HG03442 (cell line): ENCODE results near the gene AFMID.
"Not testable (repeated sequence)": the region's sequence is repeated elsewhere in the genome, so short reads cannot be mapped to it uniquely, and the experiment has no call there.

Experiments used
- ATAC-seq: cut with Tn5 transposase; IDR thresholded peaks from one replicate; pipeline ENCODE4 v1.9.1; 2021; ENCODE audit warnings: mild to moderate bottlenecking, moderate library complexity; ENCODE audit not compliant: unreplicated experiment

Gene AFMID

GRCh38 chr17:78219396-78220150 is 32.4 kb downstream of the AFMID start:
- no peak for ATAC-seq

GRCh38 chr17:78223061-78223460 is 35.9 kb downstream of the AFMID start:
- ATAC-seq, result no peak

DNA sequence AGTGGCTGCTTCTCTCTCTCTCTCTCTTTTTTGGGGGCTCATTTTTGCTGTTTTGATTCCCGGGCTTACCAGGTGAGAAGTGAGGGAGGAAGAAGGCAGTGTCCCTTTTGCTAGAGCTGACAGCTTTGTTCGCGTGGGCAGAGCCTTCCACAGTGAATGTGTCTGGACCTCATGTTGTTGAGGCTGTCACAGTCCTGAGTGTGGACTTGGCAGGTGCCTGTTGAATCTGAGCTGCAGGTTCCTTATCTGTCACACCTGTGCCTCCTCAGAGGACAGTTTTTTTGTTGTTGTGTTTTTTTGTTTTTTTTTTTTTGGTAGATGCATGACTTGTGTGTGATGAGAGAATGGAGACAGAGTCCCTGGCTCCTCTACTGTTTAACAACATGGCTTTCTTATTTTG is 36.6 kb downstream of the AFMID start:
- ATAC-seq, result no peak

GRCh38 chr17:78224231-78225087 is 37.3 kb downstream of the AFMID start:
- no peak for ATAC-seq

- ATAC-seq, result no peak
Measured at GRCh38 chr17:78225088-78225865, 38.1 kb downstream of the AFMID start.

- no peak for ATAC-seq
Measured at GRCh38 chr17:78226055-78226758, 39.0 kb downstream of the AFMID start.

GRCh38 chr17:78226759-78227454 is 39.7 kb downstream of the AFMID start:
- no peak for ATAC-seq

DNA sequence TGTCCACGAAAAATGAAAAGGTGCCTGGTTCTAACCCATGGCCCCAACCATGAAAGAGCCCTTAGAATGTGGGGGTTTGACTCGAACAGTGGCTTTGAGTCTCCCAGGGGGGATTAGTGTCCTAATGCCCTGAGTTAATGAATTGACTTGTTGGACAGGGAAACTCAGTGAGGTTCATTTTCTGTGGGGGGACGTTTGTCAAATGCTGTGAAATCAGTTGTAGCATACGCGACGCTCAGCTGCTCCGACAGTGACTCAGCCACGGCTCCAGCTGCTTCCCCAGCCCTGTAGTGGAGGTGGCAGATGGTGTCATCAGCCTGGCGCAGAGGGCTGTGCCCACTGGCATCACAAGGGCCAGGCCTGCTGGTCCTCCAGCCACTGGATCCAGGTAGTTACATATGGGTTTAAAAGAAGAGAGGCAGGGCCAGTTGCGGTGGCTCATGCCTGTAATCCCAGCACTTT is 40.3 kb downstream of the AFMID start:
- ATAC-seq, result no peak

DNA sequence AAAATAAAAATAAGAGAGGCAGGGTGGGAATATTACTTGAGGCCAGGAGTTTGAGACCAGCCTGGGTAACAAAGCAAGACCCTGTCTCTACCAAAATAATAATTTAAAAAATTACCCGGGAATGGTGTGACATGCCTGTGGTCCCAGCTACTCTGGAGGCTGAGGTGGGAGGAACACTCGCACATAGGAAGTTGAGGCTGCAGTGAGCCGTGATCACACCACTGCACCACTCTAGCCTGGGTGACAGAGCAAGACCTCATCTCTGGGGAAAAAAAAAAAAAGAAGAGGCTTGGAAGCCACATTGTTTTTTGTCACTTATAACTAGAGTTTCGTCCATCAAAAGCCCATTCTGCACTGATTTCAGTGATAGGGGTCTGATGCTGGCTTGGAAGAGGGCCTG is 41.0 kb downstream of the AFMID start:
- no peak for ATAC-seq

- ATAC-seq, result no peak
Measured at GRCh38 chr17:78230252-78230962, 43.2 kb downstream of the AFMID start.

GRCh38 chr17:78230996-78231935 is 44.1 kb downstream of the AFMID start, which contains the start of gene TMEM235:
Gene TMEM235, plus strand, starts transcription at chr17:78231631. Its CDS starts 393 bp downstream, at chr17:78232024.
- ATAC-seq, result no peak

DNA sequence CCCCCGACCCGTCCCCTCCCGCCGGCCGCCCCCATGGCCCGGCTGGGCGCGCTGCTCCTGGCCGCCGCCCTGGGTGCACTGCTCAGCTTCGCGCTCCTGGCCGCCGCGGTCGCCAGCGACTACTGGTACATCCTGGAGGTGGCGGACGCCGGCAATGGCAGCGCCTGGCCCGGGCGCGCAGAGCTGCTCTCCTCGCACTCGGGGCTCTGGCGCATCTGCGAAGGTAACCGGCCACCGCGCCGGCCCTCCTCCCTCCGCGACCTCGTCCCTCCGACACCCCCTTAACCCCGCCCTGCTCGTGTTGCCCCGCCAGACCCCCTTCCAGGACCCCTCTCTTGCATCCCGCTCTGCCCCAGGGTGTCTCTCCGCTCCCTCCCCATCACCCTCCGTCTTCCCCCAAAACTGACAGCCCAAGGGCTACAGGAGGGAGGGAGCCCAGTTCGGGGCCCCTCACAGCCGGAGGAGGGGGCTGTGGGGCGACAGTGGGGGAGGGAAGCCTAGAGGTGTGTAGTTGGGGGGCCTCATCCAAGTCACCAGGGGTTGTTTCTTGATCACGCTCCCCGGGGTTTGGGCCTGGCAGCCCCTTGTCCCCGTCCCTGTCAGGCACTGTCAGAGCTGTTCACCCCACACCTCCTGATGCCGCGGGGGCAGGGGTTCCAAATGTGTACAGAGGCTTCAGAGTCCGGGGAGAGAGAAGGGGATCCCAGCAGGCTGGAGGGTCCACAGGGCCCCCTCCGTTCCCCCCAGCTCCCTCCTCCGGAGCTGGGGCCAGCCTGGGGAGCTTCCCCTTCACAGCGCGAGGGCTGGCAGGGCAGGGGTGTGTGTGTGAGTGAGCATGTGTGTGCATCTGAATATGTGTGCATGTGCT is 45.1 kb downstream of the AFMID start:
- no peak for ATAC-seq

GRCh38 chr17:78232859-78233173 is 45.7 kb downstream of the AFMID start:
- ATAC-seq, result no peak

GRCh38 chr17:78233678-78234077 is 46.5 kb downstream of the AFMID start:
- ATAC-seq, result no peak

DNA sequence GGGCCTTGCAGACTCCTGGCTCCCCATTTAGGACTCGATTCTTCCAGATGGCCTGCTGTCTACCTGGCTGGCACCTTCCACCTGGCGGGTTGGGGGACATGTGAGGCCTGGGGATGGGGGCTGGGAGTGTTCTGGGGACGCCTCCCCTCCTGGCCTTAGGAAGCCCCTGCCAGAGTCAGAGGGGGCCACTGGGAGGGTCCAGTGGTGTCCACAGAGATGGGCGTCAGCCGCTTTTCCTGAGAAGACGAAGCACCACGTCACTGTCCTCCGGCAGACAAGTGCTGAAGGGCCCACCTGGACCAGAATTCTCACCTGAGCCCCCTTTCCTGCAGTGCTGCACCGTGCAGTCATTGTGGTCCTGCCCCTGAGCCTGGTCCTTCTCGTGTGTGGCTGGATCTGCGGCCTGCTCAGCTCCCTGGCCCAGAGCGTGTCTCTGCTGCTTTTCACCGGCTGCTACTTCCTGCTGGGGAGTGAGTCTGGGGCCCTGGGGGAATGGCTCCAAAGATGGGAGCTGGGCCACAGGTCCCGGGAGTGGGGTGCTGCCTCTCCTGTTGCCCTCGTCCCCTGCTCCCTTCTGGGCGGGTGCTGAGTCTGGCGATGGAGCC is 47.2 kb downstream of the AFMID start:
- ATAC-seq, result no peak

- ATAC-seq, result not testable (repeated sequence)
Measured at GRCh38 chr17:78235022-78235421, 47.9 kb downstream of the AFMID start.

DNA sequence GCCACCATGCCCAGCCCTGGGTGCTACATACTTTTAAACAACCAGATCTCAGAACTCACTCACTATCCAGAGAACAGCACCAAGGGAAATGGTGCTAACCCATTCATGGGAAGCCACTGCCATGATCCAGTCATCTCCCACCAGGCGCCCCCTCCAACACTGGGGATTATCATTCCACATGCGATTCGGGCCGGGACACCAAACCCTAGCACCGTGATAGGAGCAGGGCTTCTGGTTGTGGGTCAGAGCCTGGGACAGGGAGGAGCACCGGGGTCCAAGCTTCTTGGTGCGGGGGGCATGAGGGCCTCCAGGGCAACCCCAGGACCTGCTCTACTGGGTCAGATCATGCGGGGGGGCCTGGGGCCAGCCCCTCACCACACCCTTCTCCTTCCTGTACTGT is 48.7 kb downstream of the AFMID start:
- ATAC-seq, result no peak
